ENCODE data around the gene NELL1.

DNA sequence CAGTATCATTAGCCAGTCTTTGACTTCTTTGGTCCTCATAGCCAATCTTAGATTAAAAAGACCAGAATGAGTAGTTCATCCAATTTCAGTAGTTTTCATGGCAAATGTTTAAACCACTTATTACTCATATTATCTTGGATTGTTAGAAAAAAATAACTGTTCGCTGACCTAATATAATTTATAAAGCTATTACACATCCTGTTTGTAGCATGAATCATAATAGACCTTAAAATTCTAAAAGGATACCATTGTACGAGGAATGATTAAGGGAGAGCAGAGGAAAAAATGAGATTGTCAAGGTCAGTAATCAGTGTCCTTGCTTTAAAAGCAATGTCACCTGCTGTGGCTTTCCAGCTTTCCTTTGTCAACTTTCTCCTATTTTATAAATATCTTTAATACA lies 371.2 kb downstream of the NELL1 start:
- TF ChIP-seq EZH2 (IDR thresholded peaks at IDR 0.05; ENCODE audit: low read depth, unreplicated experiment): no peak
- TF ChIP-seq, protein P1, sequence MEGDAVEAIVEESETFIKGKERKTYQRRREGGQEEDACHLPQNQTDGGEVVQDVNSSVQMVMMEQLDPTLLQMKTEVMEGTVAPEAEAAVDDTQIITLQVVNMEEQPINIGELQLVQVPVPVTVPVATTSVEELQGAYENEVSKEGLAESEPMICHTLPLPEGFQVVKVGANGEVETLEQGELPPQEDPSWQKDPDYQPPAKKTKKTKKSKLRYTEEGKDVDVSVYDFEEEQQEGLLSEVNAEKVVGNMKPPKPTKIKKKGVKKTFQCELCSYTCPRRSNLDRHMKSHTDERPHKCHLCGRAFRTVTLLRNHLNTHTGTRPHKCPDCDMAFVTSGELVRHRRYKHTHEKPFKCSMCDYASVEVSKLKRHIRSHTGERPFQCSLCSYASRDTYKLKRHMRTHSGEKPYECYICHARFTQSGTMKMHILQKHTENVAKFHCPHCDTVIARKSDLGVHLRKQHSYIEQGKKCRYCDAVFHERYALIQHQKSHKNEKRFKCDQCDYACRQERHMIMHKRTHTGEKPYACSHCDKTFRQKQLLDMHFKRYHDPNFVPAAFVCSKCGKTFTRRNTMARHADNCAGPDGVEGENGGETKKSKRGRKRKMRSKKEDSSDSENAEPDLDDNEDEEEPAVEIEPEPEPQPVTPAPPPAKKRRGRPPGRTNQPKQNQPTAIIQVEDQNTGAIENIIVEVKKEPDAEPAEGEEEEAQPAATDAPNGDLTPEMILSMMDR (conservative IDR thresholded peaks at IDR 0.05; ENCODE audit: low read depth in 2 of 2): no peak
- TF ChIP-seq POLR2AphosphoS5 (IDR thresholded peaks at IDR 0.05; ENCODE audit: low read depth): no peak

Measured in GM23338 (cell line).